Measurements from ENCODE around the gene PPARA.

Gene PPARA

DNA sequence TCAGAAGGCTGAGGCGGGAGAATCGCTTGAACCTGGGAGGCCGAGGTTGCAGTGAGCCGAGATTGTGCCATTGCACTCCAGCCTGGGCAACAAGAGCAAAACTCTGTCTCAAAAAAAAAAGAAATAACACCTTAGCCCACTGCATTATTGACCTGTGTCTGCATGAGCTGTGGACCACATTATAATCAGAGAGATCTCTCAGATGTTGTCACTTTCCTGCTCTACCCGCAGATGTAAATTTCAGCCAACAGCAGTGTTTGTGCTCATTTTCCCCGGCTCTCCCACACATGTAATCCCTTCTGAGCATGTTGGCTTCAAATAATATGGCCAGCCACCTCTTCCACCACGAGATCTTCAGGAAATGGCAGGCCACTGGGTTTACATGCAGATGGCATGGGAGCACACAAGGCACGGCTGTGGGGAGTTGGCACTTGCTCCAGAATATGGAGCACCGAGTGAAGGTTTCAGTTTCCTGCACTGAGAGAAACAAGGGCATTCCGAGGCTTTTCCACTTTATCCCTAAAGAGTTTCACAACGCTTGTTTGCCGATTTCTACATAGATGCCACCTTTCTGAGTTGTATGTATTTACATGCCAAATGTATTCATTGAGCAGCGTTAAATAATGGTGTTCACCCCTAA lies 80.1 kb downstream of the PPARA start:
- TF ChIP-seq, protein P1, sequence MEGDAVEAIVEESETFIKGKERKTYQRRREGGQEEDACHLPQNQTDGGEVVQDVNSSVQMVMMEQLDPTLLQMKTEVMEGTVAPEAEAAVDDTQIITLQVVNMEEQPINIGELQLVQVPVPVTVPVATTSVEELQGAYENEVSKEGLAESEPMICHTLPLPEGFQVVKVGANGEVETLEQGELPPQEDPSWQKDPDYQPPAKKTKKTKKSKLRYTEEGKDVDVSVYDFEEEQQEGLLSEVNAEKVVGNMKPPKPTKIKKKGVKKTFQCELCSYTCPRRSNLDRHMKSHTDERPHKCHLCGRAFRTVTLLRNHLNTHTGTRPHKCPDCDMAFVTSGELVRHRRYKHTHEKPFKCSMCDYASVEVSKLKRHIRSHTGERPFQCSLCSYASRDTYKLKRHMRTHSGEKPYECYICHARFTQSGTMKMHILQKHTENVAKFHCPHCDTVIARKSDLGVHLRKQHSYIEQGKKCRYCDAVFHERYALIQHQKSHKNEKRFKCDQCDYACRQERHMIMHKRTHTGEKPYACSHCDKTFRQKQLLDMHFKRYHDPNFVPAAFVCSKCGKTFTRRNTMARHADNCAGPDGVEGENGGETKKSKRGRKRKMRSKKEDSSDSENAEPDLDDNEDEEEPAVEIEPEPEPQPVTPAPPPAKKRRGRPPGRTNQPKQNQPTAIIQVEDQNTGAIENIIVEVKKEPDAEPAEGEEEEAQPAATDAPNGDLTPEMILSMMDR (IDR thresholded peaks at IDR 0.05; ENCODE audit: low read depth, low read length) = no peak
- DNase-seq (ENCODE audit: extremely low read depth, low read depth) = no peak

- no peak for DNase-seq (ENCODE audit: extremely low read depth, low read depth)
- TF ChIP-seq, protein P1 (IDR thresholded peaks at IDR 0.05; ENCODE audit: low read depth, low read length) = no peak
These were observed 82.9 kb downstream of the PPARA start for GRCh38 chr22:46233231-46233630.

GRCh38 chr22:46234969-46235368 lies 84.6 kb downstream of the PPARA start:
- TF ChIP-seq, protein P1 (IDR thresholded peaks at IDR 0.05; ENCODE audit: low read depth, low read length) = no peak
- DNase-seq (ENCODE audit: extremely low read depth, low read depth) = no peak

- TF ChIP-seq, protein P1 (IDR thresholded peaks at IDR 0.05; ENCODE audit: low read depth, low read length) = no peak
- no peak for DNase-seq (ENCODE audit: extremely low read depth, low read depth)
These were observed 87.3 kb downstream of the PPARA start for GRCh38 chr22:46237453-46238124.

GRCh38 chr22:46238541-46238940 lies 88.2 kb downstream of the PPARA start:
- TF ChIP-seq, protein P1 (IDR thresholded peaks at IDR 0.05; ENCODE audit: low read depth, low read length) = no peak
- DNase-seq (ENCODE audit: extremely low read depth, low read depth) = no peak

DNA sequence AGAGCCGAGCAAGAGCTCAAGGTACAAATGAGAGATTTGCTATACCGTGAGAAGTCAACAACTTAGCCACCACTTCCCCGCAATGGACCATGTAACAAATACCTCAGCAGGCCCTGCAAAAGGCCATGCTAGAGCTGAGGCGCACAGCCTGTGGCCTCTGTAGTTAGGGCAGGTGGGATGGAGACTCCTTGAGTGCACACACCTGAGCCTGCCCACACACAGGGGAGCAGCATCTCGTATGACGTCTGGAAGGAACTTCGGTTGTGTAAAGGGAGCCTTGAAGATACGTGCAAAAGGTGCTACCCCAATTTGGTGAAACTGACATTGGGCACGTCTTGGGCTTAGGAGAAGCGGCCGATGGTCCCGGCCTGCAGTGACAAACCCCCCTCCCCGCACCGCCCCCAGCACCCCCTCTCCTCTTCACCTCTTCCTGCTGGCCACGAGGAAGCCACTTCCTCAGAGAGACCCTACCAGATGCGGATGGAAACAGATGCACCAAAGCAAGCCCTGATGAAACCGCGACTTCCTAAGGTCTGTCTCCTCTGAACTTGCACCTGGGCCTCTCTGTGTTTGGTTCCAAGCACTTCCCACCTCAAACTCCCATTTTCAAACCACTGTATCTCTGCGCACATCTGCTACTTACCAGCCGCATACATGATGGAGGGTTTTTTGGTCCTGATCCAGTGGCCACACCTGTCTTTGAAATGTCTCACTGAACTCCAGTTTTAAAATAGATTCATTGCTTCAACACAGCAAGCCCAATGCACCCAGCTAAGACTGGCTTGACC lies 89.1 kb downstream of the PPARA start:
- TF ChIP-seq, protein P1 (IDR thresholded peaks at IDR 0.05; ENCODE audit: low read depth, low read length) = no peak
- no peak for DNase-seq (ENCODE audit: extremely low read depth, low read depth)

DNA sequence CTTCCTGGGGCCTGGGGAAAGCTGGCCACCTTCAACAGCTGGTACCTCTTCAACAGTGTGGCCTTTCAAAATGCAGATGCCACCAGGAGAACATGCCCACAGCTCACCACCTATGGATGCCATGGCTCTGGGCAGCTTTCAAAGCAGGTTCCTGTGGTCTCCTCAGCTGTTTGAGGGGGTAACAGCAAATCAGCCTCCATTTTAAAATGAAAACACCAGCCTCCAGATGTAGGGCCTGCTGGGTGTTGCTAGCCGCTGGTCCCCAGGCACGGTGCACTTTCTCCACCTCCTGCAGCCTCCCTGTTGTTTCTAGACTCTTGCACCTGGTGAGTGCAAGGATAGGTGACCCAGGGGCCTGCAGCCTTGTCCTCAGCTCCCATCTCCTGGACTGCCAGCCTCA lies 89.7 kb downstream of the PPARA start:
- TF ChIP-seq, protein P1 (IDR thresholded peaks at IDR 0.05; ENCODE audit: low read depth, low read length) = no peak
- no peak for DNase-seq (ENCODE audit: extremely low read depth, low read depth)

Measured in AG09319 (cell line).